GM19324 (cell line): ENCODE data around the gene HCRTR1.
"Not testable (repeated sequence)": the region's sequence is repeated elsewhere in the genome, so short reads cannot be mapped to it uniquely, and the experiment has no call there.

ENCODE experiments used
- ATAC-seq: cut with Tn5 transposase; IDR thresholded peaks from one replicate; pipeline ENCODE4 v1.9.1; 2021; ENCODE audit warnings: mild to moderate bottlenecking, moderate library complexity; ENCODE audit not compliant: unreplicated experiment, low FRiP score

HCRTR1 gene

DNA sequence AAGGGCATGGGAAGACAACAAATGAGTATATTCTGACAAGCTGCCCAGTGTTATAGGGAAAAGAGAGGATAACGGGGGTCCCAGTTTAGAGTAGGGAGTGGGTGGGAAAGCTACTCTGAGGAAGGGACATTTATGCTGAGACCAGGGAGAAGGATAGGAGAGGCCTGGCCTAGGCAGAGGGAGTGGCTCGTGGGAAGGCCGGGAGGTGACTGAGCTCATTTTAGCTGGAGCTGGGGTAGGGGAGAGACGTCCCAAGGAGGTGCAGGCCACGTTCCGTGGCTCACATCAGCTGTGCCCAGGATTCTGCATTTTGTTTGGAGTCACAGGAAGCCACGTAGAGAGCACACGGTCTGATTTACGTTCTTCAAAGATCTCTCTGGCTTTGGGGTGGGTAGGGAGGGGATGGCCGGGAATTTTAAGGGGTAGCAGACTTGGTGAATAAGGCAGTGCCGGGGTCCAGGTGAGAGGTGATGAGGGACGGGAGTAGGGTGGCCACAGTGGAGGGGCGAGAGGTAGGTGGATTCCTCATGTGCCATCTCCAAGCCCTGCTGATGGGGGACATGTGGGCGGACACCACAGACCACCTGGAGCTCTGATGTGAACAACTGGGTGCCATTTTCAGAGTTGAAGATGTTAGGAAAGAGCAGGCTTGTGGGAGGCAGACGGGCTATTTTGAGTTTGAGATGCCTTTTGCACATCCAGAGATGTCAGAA, 36.4 kb upstream of the HCRTR1 start:
- no peak for ATAC-seq

DNA sequence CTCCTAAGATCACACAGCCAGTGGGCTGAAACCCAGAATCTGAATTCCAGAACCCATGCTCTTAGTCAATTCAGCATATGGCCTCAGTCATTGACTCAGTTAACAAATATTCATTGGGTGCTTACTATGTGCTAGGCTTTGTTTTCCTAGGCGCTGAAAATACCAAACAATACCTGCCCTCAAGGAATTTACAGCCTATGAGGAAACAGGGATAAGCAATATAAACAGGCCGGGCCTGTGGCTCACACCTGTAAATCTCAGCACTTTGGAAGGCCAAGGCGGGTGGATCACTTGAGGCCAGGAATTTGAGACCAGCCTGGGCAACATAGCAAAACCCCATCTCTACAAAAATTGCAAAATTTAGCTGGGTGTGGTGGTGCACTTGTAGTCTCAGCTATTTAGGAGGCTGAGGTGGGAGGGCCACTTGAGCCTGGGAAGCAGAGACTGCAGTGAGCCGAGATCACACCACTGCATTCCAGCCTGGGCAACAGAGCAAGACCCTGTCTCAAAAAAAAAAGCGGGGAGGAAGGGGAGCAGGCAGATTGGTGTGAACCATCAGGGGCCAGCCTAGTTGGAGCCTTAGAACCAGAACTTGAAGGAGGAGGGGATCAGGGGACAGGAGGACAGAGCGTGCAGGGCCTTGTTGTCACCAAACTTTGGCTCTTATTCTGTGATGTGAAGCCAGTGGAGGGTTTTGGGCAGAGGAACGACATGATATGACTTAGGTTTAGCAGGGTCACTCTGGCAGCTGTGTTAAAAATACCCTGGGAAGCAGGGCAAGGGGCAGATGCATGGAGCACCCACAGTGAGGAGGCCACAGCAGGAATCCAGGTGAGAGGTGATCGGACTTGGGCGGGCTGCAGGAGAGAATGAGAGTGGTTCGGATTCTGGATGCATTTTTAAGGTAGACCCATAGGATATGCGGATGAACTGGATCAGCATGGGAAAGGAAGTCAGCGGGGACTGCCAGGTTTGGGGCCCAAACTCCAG, 35.4 kb upstream of the HCRTR1 start:
- no peak for ATAC-seq

DNA sequence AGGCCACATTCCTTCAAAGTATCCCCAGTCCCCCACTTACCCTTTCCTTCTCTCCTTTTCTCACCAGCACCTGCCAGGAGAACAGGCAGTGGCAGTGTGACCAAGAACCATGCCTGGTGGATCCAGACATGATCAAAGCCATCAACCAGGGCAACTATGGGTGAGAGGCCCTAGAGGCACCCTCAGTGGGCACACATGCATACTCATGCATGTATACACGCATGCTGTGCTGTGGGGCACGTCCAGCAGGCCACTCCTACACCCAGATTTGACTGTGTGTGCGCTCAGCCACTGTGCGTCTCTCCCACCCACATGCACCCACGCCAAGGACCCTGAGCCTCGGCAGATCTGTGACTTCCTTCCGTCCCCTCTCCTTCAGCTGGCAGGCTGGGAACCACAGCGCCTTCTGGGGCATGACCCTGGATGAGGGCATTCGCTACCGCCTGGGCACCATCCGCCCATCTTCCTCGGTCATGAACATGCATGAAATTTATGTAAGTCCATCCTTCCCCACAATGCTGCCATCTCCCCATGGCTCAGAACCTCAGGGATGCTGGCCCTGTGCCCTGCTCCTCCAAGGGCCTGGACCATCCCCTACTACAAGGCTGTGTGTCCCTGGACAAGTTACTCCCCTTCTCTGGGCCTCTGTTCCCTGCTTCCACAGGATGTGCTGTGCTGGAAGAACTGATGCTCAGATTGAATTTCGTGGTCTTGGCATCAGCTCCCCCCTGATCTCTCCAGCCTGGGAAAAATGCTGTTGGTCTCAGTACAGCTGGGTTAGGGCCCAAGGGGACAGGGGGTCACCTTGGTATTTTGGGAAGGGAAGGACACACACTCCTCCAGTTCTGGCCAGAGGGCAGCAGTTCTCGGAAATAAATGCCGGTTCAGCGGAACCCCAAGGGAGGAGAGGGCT, 34.2 kb upstream of the HCRTR1 start:
- no peak for ATAC-seq

GRCh38 chr1:31583995-31584868, 33.3 kb upstream of the HCRTR1 start:
- no peak for ATAC-seq

- ATAC-seq, result no peak
These were observed 32.4 kb upstream of the HCRTR1 start for GRCh38 chr1:31584869-31585735.

GRCh38 chr1:31585736-31586365, 31.6 kb upstream of the HCRTR1 start:
- ATAC-seq, result no peak

GRCh38 chr1:31586376-31587327, 30.8 kb upstream of the HCRTR1 start:
- ATAC-seq, result no peak

- ATAC-seq, result not testable (repeated sequence)
These were observed 30.2 kb upstream of the HCRTR1 start for GRCh38 chr1:31587328-31587699.

DNA sequence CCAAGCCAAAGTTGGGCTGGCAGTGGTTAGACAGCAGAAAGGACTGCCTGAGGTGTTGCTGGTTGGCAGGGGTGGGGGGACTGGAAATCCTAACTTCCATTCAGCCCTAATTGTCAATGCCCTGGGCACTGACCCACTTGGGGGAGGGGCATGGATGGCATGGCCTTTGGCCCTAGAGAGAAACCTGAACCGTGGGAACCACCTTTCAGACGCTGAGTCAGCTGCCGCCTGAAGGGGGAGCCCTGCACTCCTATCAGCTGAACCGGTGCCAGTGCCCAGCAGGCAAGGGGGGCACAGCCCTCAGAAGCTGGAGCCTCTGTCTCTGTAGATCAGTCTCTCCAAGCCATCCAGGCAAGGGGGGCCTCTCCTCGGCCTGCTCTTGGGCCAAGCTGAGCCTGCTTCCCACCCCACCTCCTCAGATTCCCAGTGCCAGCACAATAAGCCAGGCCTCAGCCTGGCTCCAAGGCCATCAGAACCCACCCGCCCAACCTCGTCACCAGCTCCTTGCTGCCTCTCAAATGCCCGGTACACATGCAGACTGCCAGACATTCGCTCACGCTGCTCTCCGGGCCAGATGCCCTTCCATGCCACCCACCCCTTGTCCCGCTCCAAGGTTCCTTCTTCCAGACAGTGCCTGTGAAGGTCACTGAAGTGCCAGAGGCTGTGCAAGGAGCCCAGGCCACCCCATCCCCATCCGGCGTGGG, 29.6 kb upstream of the HCRTR1 start:
- no peak for ATAC-seq

DNA sequence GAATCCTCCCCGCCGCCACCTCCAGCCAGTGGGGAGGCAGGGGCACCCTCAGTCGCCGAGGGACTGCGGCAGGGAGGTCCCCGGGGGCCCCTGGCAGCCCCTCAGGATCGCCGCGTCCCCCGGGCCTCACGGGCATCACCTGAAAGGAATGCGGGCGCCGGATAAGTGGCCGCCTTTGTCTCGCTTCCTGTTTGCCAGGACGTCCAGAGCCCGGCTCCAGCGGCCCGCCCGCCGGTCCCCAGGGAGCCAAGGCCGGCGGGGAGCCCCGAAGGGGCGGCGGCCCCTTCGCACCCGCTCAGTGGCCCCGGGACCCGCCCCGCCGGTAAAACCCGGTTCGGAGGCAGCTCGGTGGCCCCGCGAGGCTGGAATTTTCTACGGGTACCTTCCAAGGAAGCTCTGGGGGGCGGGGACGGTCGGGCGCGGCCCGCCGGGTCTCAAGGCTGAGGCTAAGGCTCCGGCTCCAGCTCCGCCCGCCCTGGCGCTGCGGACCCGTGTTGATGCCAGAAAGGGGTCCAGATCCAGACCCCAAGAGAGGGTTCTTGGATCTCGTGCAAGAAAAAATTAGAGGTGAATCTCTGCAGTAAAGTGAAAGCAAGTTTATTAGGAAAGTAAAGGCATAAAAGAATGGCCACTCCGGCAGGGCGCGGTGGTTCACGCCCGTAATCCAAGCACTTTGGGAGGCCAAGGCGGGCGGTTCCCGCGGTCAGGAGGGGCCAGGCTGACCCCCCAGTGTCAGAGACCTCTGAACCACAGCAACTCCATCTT, 28.6 kb upstream of the HCRTR1 start:
- ATAC-seq, result no peak

- no peak for ATAC-seq
These were observed 25.9 kb upstream of the HCRTR1 start for GRCh38 chr1:31591425-31592093.

- ATAC-seq, result no peak
These were observed 25.4 kb upstream of the HCRTR1 start for GRCh38 chr1:31592132-31592531.

DNA sequence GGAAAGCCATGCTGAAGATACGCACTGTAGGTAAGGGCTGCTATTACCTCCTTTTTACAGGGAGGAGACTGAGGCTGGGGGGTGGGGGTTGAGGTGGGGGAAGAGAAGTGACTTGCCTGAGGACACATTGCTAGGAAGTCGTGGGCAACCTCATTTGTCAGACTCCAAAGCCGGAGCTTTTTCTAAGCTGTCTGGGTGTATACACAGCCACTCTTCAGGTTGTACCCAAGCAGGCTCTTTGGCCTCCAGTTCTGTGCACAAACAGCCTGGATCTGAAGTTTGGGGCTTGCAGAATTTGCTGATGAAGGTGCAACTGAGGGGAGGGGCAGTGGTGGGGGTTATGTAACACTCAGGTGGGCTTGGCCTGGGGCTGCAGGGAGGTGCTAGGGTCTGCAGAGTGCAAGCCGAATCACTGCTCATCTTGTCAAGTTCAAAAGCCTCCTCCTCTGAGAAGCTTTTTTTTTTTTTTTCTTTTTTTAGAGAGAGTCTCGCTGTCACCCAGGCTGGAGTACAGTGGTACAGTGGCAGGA, 24.3 kb upstream of the HCRTR1 start:
- no peak for ATAC-seq

GRCh38 chr1:31593770-31594632, 23.5 kb upstream of the HCRTR1 start:
- ATAC-seq, result no peak
